ES-I3 (cell line): ENCODE data around the gene KRT17.

Experiments
- H3K36me3 ChIP-seq: 2 replicates; pipeline ENCODE4 v1.6.1; 2013; ENCODE audit warnings: mild to moderate bottlenecking, low read length, control low read depth, moderate library complexity; ENCODE audit not compliant: insufficient read depth
- H3K4me1 ChIP-seq: 2 replicates; pipeline ENCODE4 v1.6.1; 2013; ENCODE audit warnings: mild to moderate bottlenecking, control low read depth, low read length; ENCODE audit not compliant: insufficient read depth
- H3K9ac ChIP-seq: 2 replicates; pipeline ENCODE4 v1.6.1; 2013; ENCODE audit warnings: low read depth, mild to moderate bottlenecking, low read length, moderate library complexity
- H3K9me3 ChIP-seq: 2 replicates; pipeline ENCODE4 v1.6.1; 2013; ENCODE audit warnings: mild to moderate bottlenecking, low read length, moderate library complexity; ENCODE audit not compliant: control insufficient read depth, insufficient read depth

Gene KRT17

GRCh38 chr17:41657936-41658335 lies 33.6 kb upstream of the KRT17 start:
- Histone ChIP-seq H3K9ac (no peak overlapping the region), H3K4me1 (peaks cover 12% of the 10 kb centered on the region; the same call in 1 of the 2 replicates), H3K36me3 (no peaks in the 10 kb centered on the region), H3K9me3 (no peaks in the 10 kb centered on the region)

GRCh38 chr17:41657176-41657754 lies 32.9 kb upstream of the KRT17 start:
- Histone ChIP-seq H3K9me3 (no peaks in the 10 kb centered on the region), H3K4me1 (peaks cover 12% of the 10 kb centered on the region; the same call in 1 of the 2 replicates), H3K9ac (no peak overlapping the region), H3K36me3 (no peaks in the 10 kb centered on the region)

- no peaks in the 10 kb centered on the region for H3K36me3 ChIP-seq
- H3K9me3 ChIP-seq: no peaks in the 10 kb centered on the region
- H3K9ac ChIP-seq: no peak overlapping the region
- H3K4me1 ChIP-seq: peaks cover 12% of the 10 kb centered on the region; the same call in 1 of the 2 replicates
Observed at GRCh38 chr17:41656249-41657023, 32.1 kb upstream of the KRT17 start.

- Histone ChIP-seq H3K4me1 (peaks cover 12% of the 10 kb centered on the region; the same call in 1 of the 2 replicates), H3K36me3 (no peaks in the 10 kb centered on the region), H3K9ac (no peak overlapping the region), H3K9me3 (no peaks in the 10 kb centered on the region)
Observed at GRCh38 chr17:41655611-41656111, 31.3 kb upstream of the KRT17 start.

GRCh38 chr17:41654678-41655607 lies 30.6 kb upstream of the KRT17 start:
- Histone ChIP-seq H3K9me3 (no peaks in the 10 kb centered on the region), H3K36me3 (no peaks in the 10 kb centered on the region), H3K4me1 (peaks cover 12% of the 10 kb centered on the region; the same call in 1 of the 2 replicates), H3K9ac (no peak overlapping the region)

GRCh38 chr17:41653892-41654677 lies 29.7 kb upstream of the KRT17 start:
- Histone ChIP-seq H3K4me1 (peaks cover 12% of the 10 kb centered on the region; the same call in 1 of the 2 replicates), H3K9ac (no peak overlapping the region), H3K9me3 (no peaks in the 10 kb centered on the region), H3K36me3 (no peaks in the 10 kb centered on the region)

GRCh38 chr17:41653421-41653820 lies 29.0 kb upstream of the KRT17 start:
- Histone ChIP-seq H3K4me1 (peaks cover 12% of the 10 kb centered on the region; the same call in 1 of the 2 replicates), H3K9ac (no peak overlapping the region), H3K36me3 (no peaks in the 10 kb centered on the region), H3K9me3 (no peaks in the 10 kb centered on the region)

GRCh38 chr17:41652461-41652970 lies 28.1 kb upstream of the KRT17 start:
- Histone ChIP-seq H3K36me3 (no peaks in the 10 kb centered on the region), H3K9me3 (no peaks in the 10 kb centered on the region), H3K4me1 (peaks cover 14% of the 10 kb centered on the region; the same call in 1 of the 2 replicates), H3K9ac (no peak overlapping the region)

GRCh38 chr17:41651625-41652460 lies 27.5 kb upstream of the KRT17 start:
- Histone ChIP-seq H3K4me1 (peaks cover 17% of the 10 kb centered on the region; the same call in 1 of the 2 replicates), H3K9ac (no peak overlapping the region), H3K36me3 (no peaks in the 10 kb centered on the region), H3K9me3 (no peaks in the 10 kb centered on the region)

GRCh38 chr17:41650794-41651624 lies 26.6 kb upstream of the KRT17 start:
- H3K9ac ChIP-seq: no peak overlapping the region
- H3K9me3 ChIP-seq: no peaks in the 10 kb centered on the region
- H3K36me3 ChIP-seq: no peaks in the 10 kb centered on the region
- peaks cover 17% of the 10 kb centered on the region; the same call in 1 of the 2 replicates for H3K4me1 ChIP-seq

GRCh38 chr17:41649923-41650519 lies 25.6 kb upstream of the KRT17 start:
- Histone ChIP-seq H3K36me3 (no peaks in the 10 kb centered on the region), H3K9me3 (no peaks in the 10 kb centered on the region), H3K4me1 (peaks cover 9% of the 10 kb centered on the region; the same call in 1 of the 2 replicates), H3K9ac (no peak overlapping the region)
